Tibial nerve (tissue), 3 donors: ENCODE data around the gene GNG3.

ENCODE experiments used
- POLR2A ChIP-seq, 2 donors: fragments of 450-650 bp; IDR thresholded peaks; one replicate each; pipeline ENCODE4 v1.6.1; 2017; ENCODE audit warnings: antibody characterized with exemption in 2 of 2, mild to moderate bottlenecking in 2 of 2, moderate library complexity in 2 of 2
- TF ChIP-seq, protein P1 (sequence below), 5 experiments: fragments of 200-600 bp in 3 of 5; fragments of 450-650 bp in 2 of 5; sonication (generic) in 3 of 5; IDR thresholded peaks; one replicate each; pipeline ENCODE4 v1.5.1; 2016 to 2019; ENCODE audit warnings: antibody characterized with exemption in 5 of 5, mild to moderate bottlenecking in 3 of 5, moderate library complexity in 2 of 5

DNA sequence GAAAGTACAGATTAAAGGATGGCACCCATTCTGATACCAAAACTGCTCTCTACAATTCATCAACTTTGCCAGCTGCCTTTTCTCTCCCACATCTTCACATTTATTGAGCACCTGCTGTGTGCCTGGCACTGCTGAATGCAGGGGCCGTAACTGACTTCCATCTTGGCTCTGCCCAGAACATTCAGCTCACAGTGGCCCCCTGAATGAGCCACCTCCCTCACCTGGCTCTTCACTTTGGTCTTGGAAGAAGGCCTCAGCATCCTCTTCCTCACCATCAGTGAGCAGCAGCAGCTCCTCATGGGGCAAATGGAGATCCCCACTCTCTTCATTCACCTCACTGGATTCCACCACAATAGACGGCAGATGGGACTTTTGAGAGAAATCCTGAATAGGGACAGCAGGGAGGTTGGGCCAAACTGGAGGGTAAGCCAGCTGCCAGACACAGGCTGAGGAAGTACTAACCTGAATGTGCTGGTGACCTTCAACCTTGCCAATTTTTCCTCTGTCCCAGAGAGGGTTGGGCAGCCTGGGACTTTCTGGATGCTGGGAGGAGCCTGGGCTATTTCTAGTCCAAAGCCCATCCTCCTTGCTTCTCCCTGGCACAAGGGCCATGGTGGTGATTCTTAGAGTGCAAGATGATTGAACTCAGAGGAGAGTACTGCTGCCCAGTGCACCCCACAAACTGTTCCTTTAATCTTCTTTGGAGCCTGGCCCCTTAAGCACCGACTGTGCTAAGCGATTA, 37.9 kb upstream of the GNG3 start:
- TF ChIP-seq, protein P1, sequence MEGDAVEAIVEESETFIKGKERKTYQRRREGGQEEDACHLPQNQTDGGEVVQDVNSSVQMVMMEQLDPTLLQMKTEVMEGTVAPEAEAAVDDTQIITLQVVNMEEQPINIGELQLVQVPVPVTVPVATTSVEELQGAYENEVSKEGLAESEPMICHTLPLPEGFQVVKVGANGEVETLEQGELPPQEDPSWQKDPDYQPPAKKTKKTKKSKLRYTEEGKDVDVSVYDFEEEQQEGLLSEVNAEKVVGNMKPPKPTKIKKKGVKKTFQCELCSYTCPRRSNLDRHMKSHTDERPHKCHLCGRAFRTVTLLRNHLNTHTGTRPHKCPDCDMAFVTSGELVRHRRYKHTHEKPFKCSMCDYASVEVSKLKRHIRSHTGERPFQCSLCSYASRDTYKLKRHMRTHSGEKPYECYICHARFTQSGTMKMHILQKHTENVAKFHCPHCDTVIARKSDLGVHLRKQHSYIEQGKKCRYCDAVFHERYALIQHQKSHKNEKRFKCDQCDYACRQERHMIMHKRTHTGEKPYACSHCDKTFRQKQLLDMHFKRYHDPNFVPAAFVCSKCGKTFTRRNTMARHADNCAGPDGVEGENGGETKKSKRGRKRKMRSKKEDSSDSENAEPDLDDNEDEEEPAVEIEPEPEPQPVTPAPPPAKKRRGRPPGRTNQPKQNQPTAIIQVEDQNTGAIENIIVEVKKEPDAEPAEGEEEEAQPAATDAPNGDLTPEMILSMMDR (IDR thresholded peaks at IDR 0.05) = no peak
- TF ChIP-seq POLR2A (IDR thresholded peaks at IDR 0.05) = no peak
